NCI-H2171 treated with DMSO at 0.1 percent for 48 hours (cell line): ENCODE data around the gene SPG11.
"Not testable (repeated sequence)": the region's sequence is repeated elsewhere in the genome, so short reads cannot be mapped to it uniquely, and the experiment has no call there.

Source experiments
- DNase-seq: peaks from one replicate; lab custom pipeline; 2025; lab: John Stamatoyannopoulos, UW

SPG11 gene

GRCh38 chr15:44606740-44607139 is 56.7 kb downstream of the SPG11 start:
- no peak for DNase-seq

- DNase-seq, result no peak
Measured at GRCh38 chr15:44603126-44603525, 60.3 kb downstream of the SPG11 start.

- no peak for DNase-seq
Measured at GRCh38 chr15:44598892-44599291, 64.6 kb downstream of the SPG11 start.

GRCh38 chr15:44598066-44598465 is 65.4 kb downstream of the SPG11 start:
- DNase-seq, result no peak

GRCh38 chr15:44596511-44597010 is 66.9 kb downstream of the SPG11 start:
- DNase-seq, result no peak

- no peak for DNase-seq
Measured at GRCh38 chr15:44595656-44596510, 67.6 kb downstream of the SPG11 start.

- no peak for DNase-seq
Measured at GRCh38 chr15:44595246-44595645, 68.2 kb downstream of the SPG11 start.

GRCh38 chr15:44593042-44593736 is 70.3 kb downstream of the SPG11 start:
- peak; percentile 53 for DNase-seq

GRCh38 chr15:44591326-44591725 is 72.1 kb downstream of the SPG11 start:
- no peak for DNase-seq

- no peak for DNase-seq
Measured at GRCh38 chr15:44588541-44588940, 74.9 kb downstream of the SPG11 start.

GRCh38 chr15:44585633-44586032 is 77.8 kb downstream of the SPG11 start:
- no peak for DNase-seq

- peak; percentile 19 for DNase-seq
Measured at GRCh38 chr15:44584162-44584749, 79.2 kb downstream of the SPG11 start.

- DNase-seq, result no peak
Measured at GRCh38 chr15:44580105-44580504, 83.4 kb downstream of the SPG11 start.

- no peak for DNase-seq
Measured at GRCh38 chr15:44574734-44575133, 88.7 kb downstream of the SPG11 start.

- DNase-seq, result peak; percentile 9
Measured at GRCh38 chr15:44573386-44573785, 90.1 kb downstream of the SPG11 start.

GRCh38 chr15:44570361-44570760 is 93.1 kb downstream of the SPG11 start:
- DNase-seq, result no peak

- DNase-seq, result no peak
Measured at GRCh38 chr15:44569316-44569715, 94.1 kb downstream of the SPG11 start.

GRCh38 chr15:44568338-44568737 is 95.1 kb downstream of the SPG11 start:
- no peak for DNase-seq

GRCh38 chr15:44566155-44566540 is 97.3 kb downstream of the SPG11 start:
- DNase-seq, result no peak

- DNase-seq, result no peak
Measured at GRCh38 chr15:44565387-44566154, 97.9 kb downstream of the SPG11 start.

- DNase-seq, result not testable (repeated sequence)
Measured at GRCh38 chr15:44560926-44561325, 102.5 kb downstream of the SPG11 start.
